Measurements from ENCODE around the gene GALNT13. TPM values are rescaled to one million over a fixed set of nuclear protein-coding genes. Genes with fewer than 3 reads are reported as not detected.

GALNT13 gene
- total RNA-seq, 4 donors from 2014 or later = 2.1 to 18.3 (median 13.3) TPM

GRCh38 chr2:154477319-154477718 lies 605.6 kb downstream of the GALNT13 start:
- no peak for TF ChIP-seq CTCF (IDR thresholded peaks at IDR 0.05; ENCODE audit: low read depth)

DNA sequence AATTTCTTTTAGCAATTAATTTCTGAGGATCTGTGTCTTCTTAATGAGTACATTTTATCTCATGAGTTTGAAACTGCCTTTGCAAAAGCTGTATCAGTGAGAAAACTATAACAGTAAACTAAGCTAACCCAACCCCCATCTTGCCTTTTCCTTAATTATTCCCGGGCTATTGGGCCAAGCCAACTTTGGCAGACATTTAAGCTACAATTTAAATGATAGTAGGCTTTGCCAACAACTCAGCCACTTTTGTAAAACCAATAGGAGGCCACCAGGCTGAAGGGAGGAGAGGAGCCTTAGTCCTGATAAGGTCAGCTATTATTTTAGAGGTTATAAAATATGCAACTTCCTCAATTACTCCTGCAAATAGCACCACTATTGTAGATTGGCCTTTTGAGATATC lies 608.8 kb downstream of the GALNT13 start:
- TF ChIP-seq CTCF (IDR thresholded peaks at IDR 0.05; ENCODE audit: low read depth) = no peak

DNA sequence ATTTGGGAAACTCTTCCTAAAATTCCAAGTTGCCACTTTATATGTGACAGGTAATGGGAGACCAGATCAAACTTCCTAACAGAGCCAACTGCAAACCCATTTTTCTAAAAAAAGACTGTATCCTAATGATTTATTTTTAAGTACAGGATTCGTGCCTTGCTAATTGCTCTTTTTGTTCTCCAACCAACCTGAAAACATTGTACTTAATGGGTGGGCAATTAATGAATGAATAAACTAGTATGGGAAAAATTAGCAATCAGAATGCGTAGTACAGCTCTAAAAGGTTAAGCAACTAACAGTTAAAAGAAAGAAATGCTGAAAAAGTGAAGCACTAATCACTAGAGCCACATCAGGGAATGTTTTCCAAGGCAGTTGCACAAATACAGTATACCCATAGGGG lies 609.6 kb downstream of the GALNT13 start:
- no peak for TF ChIP-seq CTCF (IDR thresholded peaks at IDR 0.05; ENCODE audit: low read depth)

DNA sequence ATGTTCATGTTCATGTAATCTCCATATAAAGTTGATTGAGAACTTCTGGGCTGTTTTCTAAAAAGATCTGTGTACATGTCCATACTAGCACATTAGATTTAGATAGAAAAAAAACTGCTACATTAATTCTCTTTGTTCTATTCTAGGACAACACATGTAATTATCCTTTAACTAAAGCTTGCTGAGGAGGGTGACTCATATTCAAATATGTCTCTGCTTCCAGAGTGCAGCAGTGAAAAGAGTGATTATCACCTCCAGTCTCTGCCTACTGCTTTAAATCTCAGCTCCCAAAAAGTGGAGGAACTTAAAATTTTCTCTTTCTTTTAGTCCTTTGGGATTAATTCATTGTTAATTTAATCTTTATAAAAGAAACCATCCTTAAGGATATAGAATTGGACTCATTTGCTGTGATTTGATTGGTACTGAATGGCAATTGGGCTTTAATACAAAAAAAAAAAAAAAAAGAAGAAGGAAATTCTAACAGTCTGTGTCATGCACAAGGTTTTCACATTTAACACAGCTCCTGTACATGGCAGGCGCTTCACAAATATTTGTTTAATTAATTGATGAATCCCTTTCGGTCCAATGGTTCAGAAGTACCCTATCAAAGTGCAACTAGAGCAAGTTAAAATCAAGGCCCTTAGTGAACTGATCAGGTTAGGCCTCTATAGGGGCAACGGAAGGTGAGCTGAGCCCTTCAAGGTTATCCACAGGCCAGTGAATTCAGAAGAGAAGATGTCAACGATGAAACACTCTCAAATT lies 612.8 kb downstream of the GALNT13 start:
- no peak for TF ChIP-seq CTCF (IDR thresholded peaks at IDR 0.05; ENCODE audit: low read depth)

- TF ChIP-seq CTCF (IDR thresholded peaks at IDR 0.05; ENCODE audit: low read depth) = no peak
These were observed 617.1 kb downstream of the GALNT13 start for GRCh38 chr2:154488801-154489200.

GRCh38 chr2:154489266-154489858 lies 617.6 kb downstream of the GALNT13 start:
- no peak for TF ChIP-seq CTCF (IDR thresholded peaks at IDR 0.05; ENCODE audit: low read depth)

DNA sequence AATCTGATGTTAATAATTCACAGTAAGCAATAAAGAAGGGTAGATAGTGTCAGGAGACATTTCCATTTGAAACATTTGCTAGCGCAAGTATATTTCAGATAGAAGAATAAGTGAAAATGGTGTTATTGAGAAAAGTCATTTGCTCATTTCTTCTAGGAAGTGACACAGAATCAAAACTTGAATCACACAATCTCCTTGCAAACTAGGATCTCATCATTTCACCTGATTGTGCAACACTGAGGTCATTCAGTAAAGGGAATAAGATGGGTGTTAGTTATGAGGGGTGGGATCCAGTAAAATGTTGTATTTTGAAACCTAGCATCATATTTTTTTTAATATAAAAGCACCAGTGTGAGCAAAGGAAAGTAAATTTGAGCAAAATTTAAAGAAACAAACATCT lies 618.8 kb downstream of the GALNT13 start:
- TF ChIP-seq CTCF (IDR thresholded peaks at IDR 0.05; ENCODE audit: low read depth) = no peak

All from subcutaneous adipose tissue (tissue), 4 donors.